HepG2 (cell line): ENCODE measurements around the gene ARFGEF3. TPM values are rescaled to one million over a fixed set of nuclear protein-coding genes. Genes with fewer than 3 reads are reported as not detected.
A peak's percentile ranks its signal among the peaks of the same experiment; 100 is the strongest.

ENCODE experiments used
- CBFB ChIP-seq: sonication (generic); formaldehyde crosslinking; IDR thresholded peaks from 2 replicates; pipeline ENCODE4 v1.4.0; 2020; ENCODE audit warnings: missing genetic modification reagents
- CREB1 ChIP-seq, 2 experiments: fragments of 450-650 bp in 1 of 2; IDR thresholded peaks; 2 replicates each; pipeline ENCODE4 v1.6.1; 2016 to 2017; ENCODE audit warnings: control low read depth in 1 of 2, mild to moderate bottlenecking in 1 of 2, missing compliant biosample characterization in 1 of 2, missing genetic modification characterization in 1 of 2
- FLYWCH1 ChIP-seq: sonication (generic); formaldehyde crosslinking; IDR thresholded peaks from 2 replicates; pipeline ENCODE4 v1.8.1; 2023; ENCODE audit warnings: mild to moderate bottlenecking, missing genetic modification reagents
- MAFG ChIP-seq: sonication (generic); formaldehyde crosslinking; IDR thresholded peaks from 2 replicates; pipeline ENCODE4 v1.5.1; 2020; ENCODE audit warnings: mild to moderate bottlenecking, missing genetic modification reagents
- MEF2D ChIP-seq: sonication (generic); formaldehyde crosslinking; IDR thresholded peaks from 2 replicates; pipeline ENCODE4 v1.5.1; 2020; ENCODE audit warnings: mild to moderate bottlenecking, missing genetic modification reagents
- NR2F1 ChIP-seq, 2 experiments: fragments of 450-650 bp in 1 of 2; formaldehyde crosslinking in 1 of 2; IDR thresholded peaks; 2 replicates each; pipeline versions ENCODE4 v1.5.0 to v1.6.1; 2016 to 2020; ENCODE audit warnings: mild to moderate bottlenecking in 1 of 2, missing compliant biosample characterization in 1 of 2, missing genetic modification reagents in 1 of 2, moderate library complexity in 1 of 2
- RFX3 ChIP-seq: IDR thresholded peaks from 2 replicates; pipeline ENCODE4 v1.6.1; 2016; ENCODE audit warnings: missing biosample characterization, missing genetic modification reagents
- SMAD9 ChIP-seq: sonication (generic); formaldehyde crosslinking; IDR thresholded peaks from 2 replicates; pipeline ENCODE4 v1.5.1; 2020; ENCODE audit warnings: mild to moderate bottlenecking, missing genetic modification reagents
- SYNCRIP ChIP-seq: fragments of 200-400 bp; formaldehyde crosslinking; IDR thresholded peaks from 2 replicates; pipeline ENCODE4 v1.6.1; 2018; ENCODE audit warnings: mild to moderate bottlenecking, low read depth, low read length; ENCODE audit not compliant: insufficient read depth
- ZKSCAN5 ChIP-seq: sonication (generic); formaldehyde crosslinking; IDR thresholded peaks from 2 replicates; pipeline ENCODE4 v1.5.1; 2020; ENCODE audit warnings: mild to moderate bottlenecking, missing genetic modification reagents
- ZNF567 ChIP-seq: sonication (generic); formaldehyde crosslinking; IDR thresholded peaks from 2 replicates; pipeline ENCODE4 v1.8.1; 2023; ENCODE audit warnings: mild to moderate bottlenecking, missing genetic modification reagents, borderline replicate concordance
- ZNF572 ChIP-seq: sonication (generic); formaldehyde crosslinking; IDR thresholded peaks from 2 replicates; pipeline ENCODE4 v1.5.1; 2020; ENCODE audit warnings: mild to moderate bottlenecking, missing genetic modification reagents
- polyA plus RNA-seq, 8 experiments: library from polyadenylated mRNA; depleted of rRNA in 3 of 8; stranded (reverse) in 7 of 8; unstranded in 1 of 8; fragments of >200 nt; fragmentation: Illumina TruSeq in 4 of 8; extraction: Trizol in 4 of 8; gene quantifications; 2 replicates each; pipeline versions ENCODE4 v1.2.1 to v1.2.3, GENCODE V29; 2011 to 2016; ENCODE audit warnings: low read depth in 4 of 8, missing spikeins in 1 of 8, mixed read lengths in 1 of 8; ENCODE audit not compliant: insufficient read depth in 1 of 8
- total RNA-seq, 5 experiments: library from RNA; depleted of rRNA; stranded (reverse); fragments of >200 nt; fragmentation: Illumina TruSeq; extraction: Trizol; gene quantifications; 2 replicates each; pipeline ENCODE4 v1.2.3, GENCODE V29; 2016; ENCODE audit warnings: low read depth in 1 of 5
- TF ChIP-seq, protein P1 (sequence below): sonication (generic); formaldehyde crosslinking; IDR thresholded peaks from 2 replicates; pipeline ENCODE4 v1.5.1; 2020; ENCODE audit warnings: mild to moderate bottlenecking, missing genetic modification reagents, borderline replicate concordance
- TF ChIP-seq, protein P2 (sequence below): IDR thresholded peaks from 2 replicates; pipeline ENCODE4 v1.6.1; 2016; ENCODE audit warnings: missing compliant biosample characterization, missing genetic modification reagents, borderline replicate concordance
- TF ChIP-seq, protein P3 (sequence below): sonication (generic); formaldehyde crosslinking; IDR thresholded peaks from 2 replicates; pipeline ENCODE4 v1.5.0; 2020; ENCODE audit warnings: missing genetic modification reagents, mild to moderate bottlenecking, borderline replicate concordance
- TF ChIP-seq, protein P4 (sequence below): sonication (generic); formaldehyde crosslinking; IDR thresholded peaks from 2 replicates; pipeline ENCODE4 v1.4.0; 2020; ENCODE audit warnings: missing genetic modification reagents, borderline replicate concordance
- TF ChIP-seq, protein P5 (sequence below): sonication (generic); formaldehyde crosslinking; IDR thresholded peaks from 2 replicates; pipeline ENCODE4 v1.4.0; 2020; ENCODE audit warnings: missing genetic modification reagents
- TF ChIP-seq, protein P6 (sequence below): sonication (generic); formaldehyde crosslinking; IDR thresholded peaks from 2 replicates; pipeline ENCODE4 v1.5.0; 2020; ENCODE audit warnings: missing genetic modification reagents

Gene ARFGEF3
- total and polyA plus RNA-seq, 2 of the 13 experiments (the other 11 are each of a cell fraction or from before 2014, with no cell fraction given): 0.60 to 2.6 TPM

DNA sequence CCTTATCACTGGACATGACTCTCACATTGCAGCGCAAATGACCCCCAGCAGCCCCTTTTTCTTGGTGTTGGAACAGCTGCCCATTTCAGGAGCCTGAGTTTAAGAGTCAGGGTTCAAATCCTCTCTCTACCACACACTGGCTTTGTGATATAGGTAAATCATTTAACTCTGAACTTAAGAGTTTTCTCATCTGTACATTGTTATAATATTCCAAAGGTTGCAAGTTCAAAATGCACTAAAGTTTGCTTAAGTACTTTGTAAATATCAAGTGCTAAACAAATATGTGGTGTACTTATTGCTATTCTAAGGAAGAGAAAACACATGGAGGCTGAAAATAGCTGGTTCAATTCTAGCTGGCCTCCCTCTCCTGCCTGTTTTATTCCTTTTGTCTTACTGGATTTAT lies 95.9 kb downstream of the ARFGEF3 start (continued):
- TF ChIP-seq, protein P1, sequence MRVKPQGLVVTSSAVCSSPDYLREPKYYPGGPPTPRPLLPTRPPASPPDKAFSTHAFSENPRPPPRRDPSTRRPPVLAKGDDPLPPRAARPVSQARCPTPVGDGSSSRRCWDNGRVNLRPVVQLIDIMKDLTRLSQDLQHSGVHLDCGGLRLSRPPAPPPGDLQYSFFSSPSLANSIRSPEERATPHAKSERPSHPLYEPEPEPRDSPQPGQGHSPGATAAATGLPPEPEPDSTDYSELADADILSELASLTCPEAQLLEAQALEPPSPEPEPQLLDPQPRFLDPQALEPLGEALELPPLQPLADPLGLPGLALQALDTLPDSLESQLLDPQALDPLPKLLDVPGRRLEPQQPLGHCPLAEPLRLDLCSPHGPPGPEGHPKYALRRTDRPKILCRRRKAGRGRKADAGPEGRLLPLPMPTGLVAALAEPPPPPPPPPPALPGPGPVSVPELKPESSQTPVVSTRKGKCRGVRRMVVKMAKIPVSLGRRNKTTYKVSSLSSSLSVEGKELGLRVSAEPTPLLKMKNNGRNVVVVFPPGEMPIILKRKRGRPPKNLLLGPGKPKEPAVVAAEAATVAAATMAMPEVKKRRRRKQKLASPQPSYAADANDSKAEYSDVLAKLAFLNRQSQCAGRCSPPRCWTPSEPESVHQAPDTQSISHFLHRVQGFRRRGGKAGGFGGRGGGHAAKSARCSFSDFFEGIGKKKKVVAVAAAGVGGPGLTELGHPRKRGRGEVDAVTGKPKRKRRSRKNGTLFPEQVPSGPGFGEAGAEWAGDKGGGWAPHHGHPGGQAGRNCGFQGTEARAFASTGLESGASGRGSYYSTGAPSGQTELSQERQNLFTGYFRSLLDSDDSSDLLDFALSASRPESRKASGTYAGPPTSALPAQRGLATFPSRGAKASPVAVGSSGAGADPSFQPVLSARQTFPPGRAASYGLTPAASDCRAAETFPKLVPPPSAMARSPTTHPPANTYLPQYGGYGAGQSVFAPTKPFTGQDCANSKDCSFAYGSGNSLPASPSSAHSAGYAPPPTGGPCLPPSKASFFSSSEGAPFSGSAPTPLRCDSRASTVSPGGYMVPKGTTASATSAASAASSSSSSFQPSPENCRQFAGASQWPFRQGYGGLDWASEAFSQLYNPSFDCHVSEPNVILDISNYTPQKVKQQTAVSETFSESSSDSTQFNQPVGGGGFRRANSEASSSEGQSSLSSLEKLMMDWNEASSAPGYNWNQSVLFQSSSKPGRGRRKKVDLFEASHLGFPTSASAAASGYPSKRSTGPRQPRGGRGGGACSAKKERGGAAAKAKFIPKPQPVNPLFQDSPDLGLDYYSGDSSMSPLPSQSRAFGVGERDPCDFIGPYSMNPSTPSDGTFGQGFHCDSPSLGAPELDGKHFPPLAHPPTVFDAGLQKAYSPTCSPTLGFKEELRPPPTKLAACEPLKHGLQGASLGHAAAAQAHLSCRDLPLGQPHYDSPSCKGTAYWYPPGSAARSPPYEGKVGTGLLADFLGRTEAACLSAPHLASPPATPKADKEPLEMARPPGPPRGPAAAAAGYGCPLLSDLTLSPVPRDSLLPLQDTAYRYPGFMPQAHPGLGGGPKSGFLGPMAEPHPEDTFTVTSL: peak; percentile 87; the same call in 1 of the 2 replicates
- TF ChIP-seq NR2F1 (CRISPR knock-in tag; IDR thresholded peaks at IDR 0.05) (peak in 1 of 2 experiments; percentile 50; a peak in 2 of 4 replicates), SYNCRIP (no peak), ZNF567 (CRISPR knock-in tag) (no peak), ZKSCAN5 (CRISPR knock-in tag) (no peak), SMAD9 (no peak), FLYWCH1 (CRISPR knock-in tag) (no peak), CBFB (CRISPR knock-in tag) (no peak), RFX3 (CRISPR knock-in tag) (no peak), MEF2D (CRISPR knock-in tag) (peak; percentile 96), ZNF572 (CRISPR knock-in tag) (no peak), CREB1 (IDR thresholded peaks at IDR 0.05) (no peak), CREB1 (CRISPR knock-in tag; IDR thresholded peaks at IDR 0.05) (0 out of 2 replicates have a peak, but pooled peaks have one; percentile 28), MAFG (CRISPR knock-in tag) (no peak)
- TF ChIP-seq, protein P2, sequence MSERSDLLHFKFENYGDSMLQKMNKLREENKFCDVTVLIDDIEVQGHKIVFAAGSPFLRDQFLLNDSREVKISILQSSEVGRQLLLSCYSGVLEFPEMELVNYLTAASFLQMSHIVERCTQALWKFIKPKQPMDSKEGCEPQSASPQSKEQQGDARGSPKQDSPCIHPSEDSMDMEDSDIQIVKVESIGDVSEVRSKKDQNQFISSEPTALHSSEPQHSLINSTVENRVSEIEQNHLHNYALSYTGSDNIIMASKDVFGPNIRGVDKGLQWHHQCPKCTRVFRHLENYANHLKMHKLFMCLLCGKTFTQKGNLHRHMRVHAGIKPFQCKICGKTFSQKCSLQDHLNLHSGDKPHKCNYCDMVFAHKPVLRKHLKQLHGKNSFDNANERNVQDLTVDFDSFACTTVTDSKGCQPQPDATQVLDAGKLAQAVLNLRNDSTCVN: no peak
- TF ChIP-seq, protein P3, sequence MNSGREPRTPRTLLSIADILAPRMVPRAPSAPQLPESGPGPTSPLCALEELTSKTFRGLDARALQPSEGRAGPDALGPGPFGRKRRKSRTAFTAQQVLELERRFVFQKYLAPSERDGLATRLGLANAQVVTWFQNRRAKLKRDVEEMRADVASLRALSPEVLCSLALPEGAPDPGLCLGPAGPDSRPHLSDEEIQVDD (CRISPR knock-in tag): no peak
- TF ChIP-seq, protein P4, sequence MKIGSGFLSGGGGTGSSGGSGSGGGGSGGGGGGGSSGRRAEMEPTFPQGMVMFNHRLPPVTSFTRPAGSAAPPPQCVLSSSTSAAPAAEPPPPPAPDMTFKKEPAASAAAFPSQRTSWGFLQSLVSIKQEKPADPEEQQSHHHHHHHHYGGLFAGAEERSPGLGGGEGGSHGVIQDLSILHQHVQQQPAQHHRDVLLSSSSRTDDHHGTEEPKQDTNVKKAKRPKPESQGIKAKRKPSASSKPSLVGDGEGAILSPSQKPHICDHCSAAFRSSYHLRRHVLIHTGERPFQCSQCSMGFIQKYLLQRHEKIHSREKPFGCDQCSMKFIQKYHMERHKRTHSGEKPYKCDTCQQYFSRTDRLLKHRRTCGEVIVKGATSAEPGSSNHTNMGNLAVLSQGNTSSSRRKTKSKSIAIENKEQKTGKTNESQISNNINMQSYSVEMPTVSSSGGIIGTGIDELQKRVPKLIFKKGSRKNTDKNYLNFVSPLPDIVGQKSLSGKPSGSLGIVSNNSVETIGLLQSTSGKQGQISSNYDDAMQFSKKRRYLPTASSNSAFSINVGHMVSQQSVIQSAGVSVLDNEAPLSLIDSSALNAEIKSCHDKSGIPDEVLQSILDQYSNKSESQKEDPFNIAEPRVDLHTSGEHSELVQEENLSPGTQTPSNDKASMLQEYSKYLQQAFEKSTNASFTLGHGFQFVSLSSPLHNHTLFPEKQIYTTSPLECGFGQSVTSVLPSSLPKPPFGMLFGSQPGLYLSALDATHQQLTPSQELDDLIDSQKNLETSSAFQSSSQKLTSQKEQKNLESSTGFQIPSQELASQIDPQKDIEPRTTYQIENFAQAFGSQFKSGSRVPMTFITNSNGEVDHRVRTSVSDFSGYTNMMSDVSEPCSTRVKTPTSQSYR (CRISPR knock-in tag): no peak
- TF ChIP-seq, protein P5, sequence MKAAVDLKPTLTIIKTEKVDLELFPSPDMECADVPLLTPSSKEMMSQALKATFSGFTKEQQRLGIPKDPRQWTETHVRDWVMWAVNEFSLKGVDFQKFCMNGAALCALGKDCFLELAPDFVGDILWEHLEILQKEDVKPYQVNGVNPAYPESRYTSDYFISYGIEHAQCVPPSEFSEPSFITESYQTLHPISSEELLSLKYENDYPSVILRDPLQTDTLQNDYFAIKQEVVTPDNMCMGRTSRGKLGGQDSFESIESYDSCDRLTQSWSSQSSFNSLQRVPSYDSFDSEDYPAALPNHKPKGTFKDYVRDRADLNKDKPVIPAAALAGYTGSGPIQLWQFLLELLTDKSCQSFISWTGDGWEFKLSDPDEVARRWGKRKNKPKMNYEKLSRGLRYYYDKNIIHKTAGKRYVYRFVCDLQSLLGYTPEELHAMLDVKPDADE (CRISPR knock-in tag): no peak
- TF ChIP-seq, protein P6, sequence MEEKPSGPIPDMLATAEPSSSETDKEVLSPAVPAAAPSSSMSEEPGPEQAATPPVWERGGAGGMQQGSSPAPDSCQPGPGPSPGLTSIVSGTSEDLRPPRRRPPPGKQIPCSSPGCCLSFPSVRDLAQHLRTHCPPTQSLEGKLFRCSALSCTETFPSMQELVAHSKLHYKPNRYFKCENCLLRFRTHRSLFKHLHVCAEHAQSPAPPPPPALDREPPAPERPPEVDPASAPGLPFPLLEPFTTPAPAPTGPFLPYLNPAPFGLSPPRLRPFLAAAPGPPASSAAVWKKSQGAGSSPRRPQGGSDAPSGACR (CRISPR knock-in tag): no peak
